Endothelial cell (in vitro differentiated cells): ENCODE data around the gene DAPK1. TPM values are rescaled to one million over a fixed set of nuclear protein-coding genes. Genes with fewer than 3 reads are reported as not detected.

ENCODE experiments used
- DNase-seq: peaks from one replicate; pipeline ENCODE4 v3.0.0; 2021; ENCODE audit warnings: low spot score
- H3K27ac Mint-ChIP-seq: one replicate; pipeline ENCODE4 v1.8.0; 2021; ENCODE audit warnings: mixed read lengths, inconsistent platforms; ENCODE audit not compliant: unreplicated experiment
- H3K27me3 Mint-ChIP-seq: one replicate; pipeline ENCODE4 v1.8.0; 2021; ENCODE audit warnings: mild to moderate bottlenecking, moderate library complexity, mixed read lengths, inconsistent platforms; ENCODE audit not compliant: unreplicated experiment
- H3K36me3 Mint-ChIP-seq: one replicate; pipeline ENCODE4 v1.8.0; 2021; ENCODE audit warnings: mild to moderate bottlenecking, low read depth, mixed read lengths, inconsistent platforms; ENCODE audit not compliant: unreplicated experiment
- H3K4me1 Mint-ChIP-seq: one replicate; pipeline ENCODE4 v1.8.0; 2021; ENCODE audit warnings: mild to moderate bottlenecking, mixed read lengths, inconsistent platforms; ENCODE audit not compliant: unreplicated experiment
- H3K4me3 Mint-ChIP-seq: one replicate; pipeline ENCODE4 v1.8.0; 2021; ENCODE audit warnings: mild to moderate bottlenecking, mixed read lengths, inconsistent platforms; ENCODE audit not compliant: unreplicated experiment
- H3K9me3 Mint-ChIP-seq: one replicate; pipeline ENCODE4 v1.8.0; 2021; ENCODE audit warnings: mixed read lengths, inconsistent platforms; ENCODE audit not compliant: unreplicated experiment
- total RNA-seq: library from RNA; stranded (reverse); fragmentation: NEBNext Ultra II Directional; extraction: Animal tissue kit (Norgen Biotek cat#: 25700); gene quantifications from one replicate; pipeline ENCODE4 v1.2.1, GENCODE V29; 2021; ENCODE audit not compliant: unreplicated experiment
- TF ChIP-seq, protein P1 (sequence below): fragments of 200-600 bp; sonication (generic); IDR thresholded peaks from one replicate; pipeline ENCODE4 v1.5.0; 2021; ENCODE audit warnings: antibody characterized with exemption; ENCODE audit not compliant: unreplicated experiment

DAPK1 gene
- total RNA-seq, 1 donor from 2014 or later = 36.8 TPM

DNA sequence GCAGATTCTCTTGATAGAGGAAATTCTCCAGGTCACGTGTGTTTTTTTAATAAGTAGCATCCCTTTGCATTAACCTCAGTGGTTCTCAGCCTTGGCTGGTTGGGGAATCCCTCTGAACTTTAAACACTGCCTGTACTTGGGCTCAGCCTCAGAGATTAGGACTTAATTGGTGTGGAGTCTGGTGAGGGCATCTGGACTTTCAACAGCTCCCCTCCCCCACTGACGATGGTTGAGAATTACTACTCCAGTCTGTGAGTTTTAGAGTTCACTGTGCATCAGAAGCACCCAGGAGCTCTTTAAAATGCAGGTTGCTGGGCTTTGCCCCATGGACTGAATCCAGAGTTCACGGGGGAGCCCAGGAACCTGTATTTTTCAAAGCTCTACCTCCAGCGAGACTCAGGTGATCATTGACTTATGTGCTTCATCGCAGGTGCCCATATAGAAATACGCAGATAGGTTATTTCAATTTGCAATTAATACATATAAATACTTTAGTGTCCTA, 71.4 kb downstream of the DAPK1 start:
- Mint-ChIP-seq H3K9me3 (no peaks in the 10 kb centered on the region), H3K27me3 (peaks cover 2% of the 10 kb centered on the region), H3K4me1 (peaks cover 15% of the 10 kb centered on the region), H3K36me3 (no peaks in the 10 kb centered on the region), H3K27ac (no peak overlapping the region), H3K4me3 (no peak overlapping the region)
- DNase-seq = no peak
- TF ChIP-seq, protein P1, sequence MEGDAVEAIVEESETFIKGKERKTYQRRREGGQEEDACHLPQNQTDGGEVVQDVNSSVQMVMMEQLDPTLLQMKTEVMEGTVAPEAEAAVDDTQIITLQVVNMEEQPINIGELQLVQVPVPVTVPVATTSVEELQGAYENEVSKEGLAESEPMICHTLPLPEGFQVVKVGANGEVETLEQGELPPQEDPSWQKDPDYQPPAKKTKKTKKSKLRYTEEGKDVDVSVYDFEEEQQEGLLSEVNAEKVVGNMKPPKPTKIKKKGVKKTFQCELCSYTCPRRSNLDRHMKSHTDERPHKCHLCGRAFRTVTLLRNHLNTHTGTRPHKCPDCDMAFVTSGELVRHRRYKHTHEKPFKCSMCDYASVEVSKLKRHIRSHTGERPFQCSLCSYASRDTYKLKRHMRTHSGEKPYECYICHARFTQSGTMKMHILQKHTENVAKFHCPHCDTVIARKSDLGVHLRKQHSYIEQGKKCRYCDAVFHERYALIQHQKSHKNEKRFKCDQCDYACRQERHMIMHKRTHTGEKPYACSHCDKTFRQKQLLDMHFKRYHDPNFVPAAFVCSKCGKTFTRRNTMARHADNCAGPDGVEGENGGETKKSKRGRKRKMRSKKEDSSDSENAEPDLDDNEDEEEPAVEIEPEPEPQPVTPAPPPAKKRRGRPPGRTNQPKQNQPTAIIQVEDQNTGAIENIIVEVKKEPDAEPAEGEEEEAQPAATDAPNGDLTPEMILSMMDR = no peak

- TF ChIP-seq, protein P1 = no peak
- Mint-ChIP-seq H3K9me3 (no peaks in the 10 kb centered on the region), H3K4me1 (peaks cover 15% of the 10 kb centered on the region), H3K27ac (no peak overlapping the region), H3K27me3 (peaks cover 2% of the 10 kb centered on the region), H3K4me3 (no peak overlapping the region), H3K36me3 (no peaks in the 10 kb centered on the region)
- DNase-seq = no peak
These were observed 71.9 kb downstream of the DAPK1 start for GRCh38 chr9:87569518-87569917.

- H3K9me3 Mint-ChIP-seq = no peaks in the 10 kb centered on the region
- no peak overlapping the region for H3K27ac Mint-ChIP-seq
- H3K4me3 Mint-ChIP-seq = no peak overlapping the region
These were observed 72.6 kb downstream of the DAPK1 start for GRCh38 chr9:87570000-87570908.

DNA sequence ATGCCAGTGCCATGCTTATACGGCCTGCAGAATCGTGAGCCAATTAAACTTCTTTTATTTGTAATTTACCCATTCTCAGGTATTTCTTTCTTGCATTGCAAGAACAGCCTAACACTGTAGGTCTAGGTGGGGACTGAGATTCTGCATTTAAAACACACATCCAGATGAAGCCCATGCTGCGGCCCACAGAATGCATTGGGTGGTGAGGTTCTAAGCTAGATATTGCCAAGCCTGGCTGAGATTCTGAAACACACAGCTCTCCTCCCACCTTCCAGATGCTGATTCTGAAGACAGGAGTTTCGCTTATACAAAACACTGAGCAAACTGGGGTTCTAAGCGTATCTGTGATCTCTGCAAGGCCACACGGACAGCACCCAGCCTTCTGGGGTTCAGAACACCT, 75.1 kb downstream of the DAPK1 start:
- Mint-ChIP-seq H3K4me1 (peaks cover 4% of the 10 kb centered on the region), H3K27me3 (no peaks in the 10 kb centered on the region), H3K36me3 (no peaks in the 10 kb centered on the region), H3K4me3 (no peak overlapping the region), H3K27ac (no peak overlapping the region), H3K9me3 (no peaks in the 10 kb centered on the region)
- no peak for DNase-seq
- TF ChIP-seq, protein P1 = no peak

More at GRCh38 chr9:87570000-87570908, 72.6 kb downstream of the DAPK1 start:
- DNase-seq = no peak
- Mint-ChIP-seq H3K27me3 (no peaks in the 10 kb centered on the region), H3K36me3 (no peaks in the 10 kb centered on the region), H3K4me1 (peaks cover 15% of the 10 kb centered on the region)
- TF ChIP-seq, protein P1 = no peak

DNA sequence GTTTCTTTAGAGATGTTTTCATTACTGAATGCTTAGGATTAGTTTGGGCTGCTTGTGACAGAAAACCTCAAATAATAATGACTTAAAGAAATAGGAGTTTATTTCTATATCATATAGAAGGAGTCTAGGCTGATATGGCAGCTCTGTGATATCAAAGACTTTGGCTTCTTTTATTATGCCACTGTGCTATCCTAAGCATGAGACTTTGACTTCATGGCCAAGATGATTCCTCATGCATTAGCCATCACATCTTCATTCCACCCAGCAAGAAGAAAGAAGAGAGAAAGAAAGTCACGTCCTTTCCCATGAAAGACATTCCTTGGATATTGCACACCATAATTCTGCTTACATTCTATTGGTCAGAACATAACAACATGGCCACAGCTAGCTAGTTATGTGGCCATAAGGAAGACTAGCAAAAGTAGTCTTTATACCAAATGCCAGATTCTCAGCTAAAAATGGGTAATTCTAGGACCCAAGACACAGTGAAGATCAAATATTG, 76.2 kb downstream of the DAPK1 start:
- Mint-ChIP-seq H3K9me3 (no peaks in the 10 kb centered on the region), H3K4me1 (peaks cover 6% of the 10 kb centered on the region), H3K27me3 (peaks cover under 1% of the 10 kb centered on the region), H3K36me3 (no peaks in the 10 kb centered on the region), H3K4me3 (no peak overlapping the region), H3K27ac (no peak overlapping the region)
- TF ChIP-seq, protein P1 = no peak
- DNase-seq = no peak
